Measurements from ENCODE around the gene CDR2. TPM values are rescaled to one million over a fixed set of nuclear protein-coding genes. Genes with fewer than 3 reads are reported as not detected.

CDR2 gene
- total RNA-seq, 1 donor from 2014 or later, result 28.0 TPM

DNA sequence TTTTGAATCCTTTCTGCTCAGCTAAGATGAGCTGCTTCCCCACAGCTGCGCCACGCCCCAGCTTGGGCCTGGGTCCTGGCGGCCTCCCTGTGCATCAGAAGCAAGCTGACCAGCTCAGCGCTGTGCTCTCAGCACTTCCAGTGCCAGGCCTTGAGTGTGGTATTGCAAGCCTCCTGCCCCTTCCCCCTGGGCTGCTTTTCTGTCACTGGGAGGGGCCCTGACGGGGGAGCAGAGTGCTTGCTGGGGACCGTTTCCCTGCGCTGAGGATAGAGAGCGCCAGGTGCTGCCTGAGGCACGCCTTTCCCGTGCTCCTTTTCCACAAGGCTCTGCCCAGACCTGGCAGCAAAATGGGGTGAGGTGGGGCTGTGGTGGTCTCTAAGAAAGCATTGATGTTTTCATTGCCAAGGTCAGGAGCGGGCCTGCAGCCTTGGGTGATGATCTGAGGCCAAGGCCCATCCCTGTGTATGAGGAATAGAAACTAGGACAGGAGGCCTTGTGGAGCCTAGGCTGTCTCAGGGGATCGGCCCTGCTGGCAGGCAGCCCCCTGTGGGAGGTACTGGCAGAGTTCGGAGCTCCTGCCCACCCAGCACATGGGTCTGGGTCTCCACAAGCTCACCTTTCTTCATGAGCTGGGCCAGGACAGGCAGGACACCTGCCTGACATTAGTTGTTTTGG lies 47.5 kb downstream of the CDR2 start:
- H3K36me3 Mint-ChIP-seq, result peaks cover 7% of the 10 kb centered on the region
- peaks cover 2% of the 10 kb centered on the region for H3K27me3 Mint-ChIP-seq (ENCODE audit: insufficient read depth, low read depth)
- no peak overlapping the region for H3K4me3 Mint-ChIP-seq
- no peaks in the 10 kb centered on the region for H3K9me3 Mint-ChIP-seq
- Histone ChIP-seq H3K27me3 (no peaks in the 10 kb centered on the region), H3K9ac (no peak overlapping the region), H3F3A (ENCODE audit: low read depth) (no peaks in the 10 kb centered on the region), H3K9me3 (ENCODE audit: low read depth) (no peaks in the 10 kb centered on the region), H3K4me1 (no peaks in the 10 kb centered on the region), H4K20me1 (ENCODE audit: low read depth) (peaks cover 3% of the 10 kb centered on the region), H3K4me3 (no peak overlapping the region), H3K4me2 (no peak overlapping the region), H3K36me3 (no peaks in the 10 kb centered on the region), H3K27ac (no peak overlapping the region), H3K79me2 (ENCODE audit: low read depth) (peaks cover 5% of the 10 kb centered on the region), H2AFZ (replicated peaks) (no peak overlapping the region)
- no peak for DNase-seq (ENCODE audit: low spot score)
- H3K4me1 Mint-ChIP-seq, result no peaks in the 10 kb centered on the region
- no peak for TF ChIP-seq EZH2phosphoT487 (IDR thresholded peaks at IDR 0.05)
- no peak for TF ChIP-seq EZH2 (IDR thresholded peaks at IDR 0.05)
- no peak for TF ChIP-seq CTCF (IDR thresholded peaks at IDR 0.05)
- H3K27ac Mint-ChIP-seq, result no peak overlapping the region

GRCh38 chr16:22326369-22326652 lies 48.1 kb downstream of the CDR2 start:
- Histone ChIP-seq H3F3A (ENCODE audit: low read depth) (peaks cover 2% of the 10 kb centered on the region), H3K9me3 (ENCODE audit: low read depth) (no peaks in the 10 kb centered on the region), H3K79me2 (ENCODE audit: low read depth) (peaks cover 11% of the 10 kb centered on the region), H3K36me3 (no peaks in the 10 kb centered on the region), H3K27ac (no peak overlapping the region), H3K4me1 (no peaks in the 10 kb centered on the region), H4K20me1 (ENCODE audit: low read depth) (peaks cover 3% of the 10 kb centered on the region), H3K4me2 (no peak overlapping the region), H3K27me3 (no peaks in the 10 kb centered on the region), H3K4me3 (no peak overlapping the region), H3K9ac (no peak overlapping the region), H2AFZ (replicated peaks) (no peak overlapping the region)
- Mint-ChIP-seq H3K27ac (no peak overlapping the region), H3K27me3 (ENCODE audit: insufficient read depth, low read depth) (peaks cover 2% of the 10 kb centered on the region), H3K36me3 (peaks cover 7% of the 10 kb centered on the region), H3K9me3 (no peaks in the 10 kb centered on the region), H3K4me3 (no peak overlapping the region), H3K4me1 (no peaks in the 10 kb centered on the region)
- no peak for TF ChIP-seq EZH2 (IDR thresholded peaks at IDR 0.05)
- DNase-seq (ENCODE audit: low spot score), result no peak

- peaks cover 6% of the 10 kb centered on the region for H3K36me3 Mint-ChIP-seq
- H3K36me3 ChIP-seq, result no peaks in the 10 kb centered on the region
- no peak for DNase-seq (ENCODE audit: low spot score)
Observed at GRCh38 chr16:22325598-22326368, 48.6 kb downstream of the CDR2 start.

More at GRCh38 chr16:22325598-22326368, 48.6 kb downstream of the CDR2 start:
- Mint-ChIP-seq H3K27ac (no peak overlapping the region), H3K27me3 (ENCODE audit: insufficient read depth, low read depth) (peaks cover 2% of the 10 kb centered on the region), H3K9me3 (no peaks in the 10 kb centered on the region), H3K4me3 (no peak overlapping the region), H3K4me1 (no peaks in the 10 kb centered on the region)
- no peak overlapping the region for H3K9ac ChIP-seq
- peaks cover 3% of the 10 kb centered on the region for H4K20me1 ChIP-seq (ENCODE audit: low read depth)
- peaks cover 12% of the 10 kb centered on the region for H3K79me2 ChIP-seq (ENCODE audit: low read depth)
- H3F3A ChIP-seq (ENCODE audit: low read depth), result peaks cover 7% of the 10 kb centered on the region
- H3K4me1 ChIP-seq, result no peaks in the 10 kb centered on the region
- H2AFZ ChIP-seq (replicated peaks), result no peak overlapping the region
- H3K4me3 ChIP-seq, result no peak overlapping the region
- no peak overlapping the region for H3K4me2 ChIP-seq
- H3K27me3 ChIP-seq, result no peaks in the 10 kb centered on the region
- H3K9me3 ChIP-seq (ENCODE audit: low read depth), result no peaks in the 10 kb centered on the region
- H3K27ac ChIP-seq, result no peak overlapping the region
- TF ChIP-seq CTCF (IDR thresholded peaks at IDR 0.05) (no peak), EZH2phosphoT487 (IDR thresholded peaks at IDR 0.05) (no peak), EZH2 (IDR thresholded peaks at IDR 0.05) (no peak)

All from neural progenitor cell (in vitro differentiated cells).